ENCODE results near the gene STXBP6.

GRCh38 chr14:25049568-25050268 lies at the start of gene STXBP6:
- TF ChIP-seq CTCF (optimal IDR thresholded peaks at IDR 0.05 in 1 of 3, IDR thresholded peaks at IDR 0.05 in 1 of 3, conservative IDR thresholded peaks at IDR 0.05 in 1 of 3; ENCODE audit: extremely low read depth in 1 of 3, insufficient read depth in 2 of 3, low read length in 3 of 3), result no peak
- TF ChIP-seq EZH2 (IDR thresholded peaks at IDR 0.05; ENCODE audit: low read length), result no peak
